Measurements from ENCODE around the gene HSPA4.

The HSPA4 gene

DNA sequence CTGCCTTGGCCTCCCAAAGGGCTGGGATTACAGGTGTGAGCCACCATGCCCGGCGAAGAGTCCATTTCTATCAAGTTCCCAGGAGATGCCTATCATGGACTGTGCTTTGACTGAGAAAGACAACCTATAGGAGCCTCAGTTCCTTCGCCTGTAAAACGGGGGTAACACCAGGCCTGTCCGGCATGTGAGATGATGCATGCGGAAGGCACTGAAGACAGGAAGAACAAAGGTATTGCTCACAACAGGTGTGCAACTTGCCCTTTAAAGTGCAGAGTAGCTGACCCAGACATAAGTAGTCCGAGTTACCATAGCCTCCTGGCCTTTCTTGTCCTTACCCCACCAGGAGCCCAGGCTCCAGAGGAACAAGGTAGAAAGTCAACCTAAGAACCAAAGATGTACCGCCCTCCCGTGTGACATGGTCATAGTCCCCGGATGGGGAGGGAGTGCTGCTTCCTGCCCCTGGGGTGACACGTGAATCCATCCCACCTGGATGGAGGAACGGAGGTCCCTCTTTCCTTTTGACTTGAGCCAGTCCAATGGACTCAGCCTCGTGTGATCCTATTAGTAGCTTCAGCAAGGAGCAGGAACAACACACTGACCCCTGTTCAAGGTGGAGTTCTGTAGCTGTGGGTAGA lies 60.3 kb downstream of the HSPA4 start:
- H3K4me3 ChIP-seq, result no peak overlapping the region
- no peak for DNase-seq (ENCODE audit: low spot score)
- no peak overlapping the region for H3K27ac ChIP-seq
- TF ChIP-seq, protein P1, sequence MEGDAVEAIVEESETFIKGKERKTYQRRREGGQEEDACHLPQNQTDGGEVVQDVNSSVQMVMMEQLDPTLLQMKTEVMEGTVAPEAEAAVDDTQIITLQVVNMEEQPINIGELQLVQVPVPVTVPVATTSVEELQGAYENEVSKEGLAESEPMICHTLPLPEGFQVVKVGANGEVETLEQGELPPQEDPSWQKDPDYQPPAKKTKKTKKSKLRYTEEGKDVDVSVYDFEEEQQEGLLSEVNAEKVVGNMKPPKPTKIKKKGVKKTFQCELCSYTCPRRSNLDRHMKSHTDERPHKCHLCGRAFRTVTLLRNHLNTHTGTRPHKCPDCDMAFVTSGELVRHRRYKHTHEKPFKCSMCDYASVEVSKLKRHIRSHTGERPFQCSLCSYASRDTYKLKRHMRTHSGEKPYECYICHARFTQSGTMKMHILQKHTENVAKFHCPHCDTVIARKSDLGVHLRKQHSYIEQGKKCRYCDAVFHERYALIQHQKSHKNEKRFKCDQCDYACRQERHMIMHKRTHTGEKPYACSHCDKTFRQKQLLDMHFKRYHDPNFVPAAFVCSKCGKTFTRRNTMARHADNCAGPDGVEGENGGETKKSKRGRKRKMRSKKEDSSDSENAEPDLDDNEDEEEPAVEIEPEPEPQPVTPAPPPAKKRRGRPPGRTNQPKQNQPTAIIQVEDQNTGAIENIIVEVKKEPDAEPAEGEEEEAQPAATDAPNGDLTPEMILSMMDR (IDR thresholded peaks at IDR 0.05), result no peak

DNA sequence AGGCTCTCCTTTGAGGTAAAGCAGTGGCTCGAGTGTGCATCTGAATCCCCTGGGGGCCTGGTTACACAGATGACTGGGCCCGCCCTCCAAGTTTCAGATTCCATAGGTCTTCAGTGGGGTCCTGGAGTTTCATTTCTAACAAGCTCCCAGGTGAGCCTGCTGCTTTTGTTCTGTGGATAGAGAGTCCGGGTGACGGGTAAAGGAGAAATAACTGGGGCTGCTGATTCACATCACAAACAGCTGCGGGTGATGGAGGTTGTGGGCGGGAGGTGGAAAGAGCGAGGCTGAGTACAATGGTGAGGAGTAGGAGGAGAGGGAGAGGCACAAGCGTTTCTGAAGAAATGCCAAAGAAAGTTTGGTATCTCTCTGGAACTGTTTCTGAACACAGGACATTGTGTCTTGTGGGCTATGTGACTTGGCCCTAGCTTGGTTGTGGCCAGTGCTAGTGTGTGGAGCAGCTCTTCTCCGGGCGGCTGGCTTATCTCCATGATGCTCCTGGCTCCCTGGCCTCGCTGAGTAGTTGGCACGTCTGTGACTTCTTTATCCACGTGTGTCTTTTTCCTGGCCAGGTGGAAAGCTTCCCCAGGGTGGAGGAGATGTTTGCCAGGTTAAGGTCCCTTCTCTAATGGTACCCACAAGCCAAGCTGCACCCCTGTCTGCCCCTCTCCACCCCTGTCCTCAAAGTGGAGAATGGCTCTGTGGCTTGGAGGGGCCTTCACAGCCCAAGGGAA lies 61.7 kb downstream of the HSPA4 start:
- Histone ChIP-seq H3K27ac (no peak overlapping the region), H3K4me3 (no peak overlapping the region)
- TF ChIP-seq, protein P1 (IDR thresholded peaks at IDR 0.05), result no peak
- DNase-seq (ENCODE audit: low spot score), result no peak

DNA sequence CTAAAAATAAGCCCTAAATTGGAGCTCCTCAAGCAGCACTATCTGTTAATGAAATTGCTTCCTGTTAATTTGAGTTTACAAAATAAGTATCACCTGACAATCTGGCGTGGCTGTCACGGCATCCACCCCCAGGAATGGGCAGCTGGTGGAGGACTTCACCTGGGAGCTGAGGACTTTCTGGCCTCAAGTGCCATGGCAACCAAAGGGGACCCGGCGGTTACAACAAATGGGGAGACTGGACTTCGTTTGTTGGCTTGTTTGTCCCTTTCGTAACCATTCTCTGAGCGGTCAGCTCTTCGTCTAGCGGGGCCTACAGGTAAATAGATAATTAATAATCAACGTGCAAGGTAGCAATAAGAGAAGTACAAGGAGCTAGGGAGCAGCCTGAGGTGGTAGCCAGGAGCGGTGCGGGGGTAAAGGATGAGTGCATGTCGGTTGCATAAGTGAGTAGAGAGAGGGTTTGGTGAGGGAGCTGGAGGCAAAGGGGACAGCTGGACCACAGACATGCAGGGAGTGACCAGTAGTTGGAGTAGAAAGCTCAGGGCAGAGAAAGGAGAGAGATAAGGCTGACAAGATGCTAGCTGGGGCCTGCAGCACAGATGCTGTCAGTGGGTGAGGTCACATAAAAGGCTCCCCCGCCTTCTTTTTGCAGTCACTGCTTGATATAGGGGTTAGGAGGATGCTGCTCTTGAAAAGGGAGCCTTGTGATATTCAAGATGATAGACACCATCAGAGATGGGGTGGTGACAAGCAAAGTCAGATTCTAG lies 62.5 kb downstream of the HSPA4 start:
- DNase-seq (ENCODE audit: low spot score), result no peak
- Histone ChIP-seq H3K4me3 (no peak overlapping the region), H3K27ac (no peak overlapping the region)
- TF ChIP-seq, protein P1 (IDR thresholded peaks at IDR 0.05), result no peak

DNA sequence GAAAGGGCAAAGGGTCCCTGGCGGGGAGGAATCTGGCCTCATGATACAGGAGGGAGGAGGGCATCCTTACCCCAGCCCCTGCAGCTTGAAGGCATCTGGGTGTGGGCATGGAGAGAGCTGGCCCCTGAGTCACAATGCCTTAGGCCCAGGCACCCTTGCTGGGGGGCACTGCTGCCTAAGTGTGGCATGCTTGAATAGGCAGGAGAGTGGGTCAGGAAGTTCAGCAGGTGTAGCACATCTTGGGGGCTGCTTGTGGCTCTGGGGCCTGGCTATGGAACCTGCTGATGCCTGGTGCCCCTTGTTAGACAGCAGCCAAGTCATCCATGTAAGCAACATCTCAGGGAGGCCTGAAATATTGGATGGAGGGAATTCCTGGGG lies 63.1 kb downstream of the HSPA4 start:
- no peak for DNase-seq (ENCODE audit: low spot score)
- no peak overlapping the region for H3K27ac ChIP-seq
- no peak overlapping the region for H3K4me3 ChIP-seq
- TF ChIP-seq, protein P1 (IDR thresholded peaks at IDR 0.05), result no peak

DNA sequence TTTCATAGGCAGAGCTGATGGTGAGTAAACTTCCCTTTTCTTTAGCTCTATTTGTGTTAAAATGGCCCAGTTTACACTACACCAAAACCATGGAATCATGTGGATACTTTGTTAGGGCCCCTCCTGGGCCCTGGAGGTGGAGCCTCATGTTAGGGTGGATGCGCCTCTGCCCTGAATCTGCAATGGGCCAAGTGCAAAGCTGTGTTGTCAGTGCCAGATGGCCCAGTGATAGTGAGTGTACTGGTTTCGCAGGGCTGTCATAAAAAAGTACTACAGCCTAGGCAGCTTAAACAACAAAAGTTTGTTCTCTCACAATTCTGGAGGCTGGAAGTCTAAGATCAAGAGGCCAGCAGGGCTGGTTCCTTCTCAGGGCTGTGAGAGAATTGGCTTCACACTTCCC lies 64.8 kb downstream of the HSPA4 start:
- TF ChIP-seq, protein P1 (IDR thresholded peaks at IDR 0.05), result no peak
- Histone ChIP-seq H3K27ac (no peak overlapping the region), H3K4me3 (no peak overlapping the region)
- DNase-seq (ENCODE audit: low spot score), result no peak

DNA sequence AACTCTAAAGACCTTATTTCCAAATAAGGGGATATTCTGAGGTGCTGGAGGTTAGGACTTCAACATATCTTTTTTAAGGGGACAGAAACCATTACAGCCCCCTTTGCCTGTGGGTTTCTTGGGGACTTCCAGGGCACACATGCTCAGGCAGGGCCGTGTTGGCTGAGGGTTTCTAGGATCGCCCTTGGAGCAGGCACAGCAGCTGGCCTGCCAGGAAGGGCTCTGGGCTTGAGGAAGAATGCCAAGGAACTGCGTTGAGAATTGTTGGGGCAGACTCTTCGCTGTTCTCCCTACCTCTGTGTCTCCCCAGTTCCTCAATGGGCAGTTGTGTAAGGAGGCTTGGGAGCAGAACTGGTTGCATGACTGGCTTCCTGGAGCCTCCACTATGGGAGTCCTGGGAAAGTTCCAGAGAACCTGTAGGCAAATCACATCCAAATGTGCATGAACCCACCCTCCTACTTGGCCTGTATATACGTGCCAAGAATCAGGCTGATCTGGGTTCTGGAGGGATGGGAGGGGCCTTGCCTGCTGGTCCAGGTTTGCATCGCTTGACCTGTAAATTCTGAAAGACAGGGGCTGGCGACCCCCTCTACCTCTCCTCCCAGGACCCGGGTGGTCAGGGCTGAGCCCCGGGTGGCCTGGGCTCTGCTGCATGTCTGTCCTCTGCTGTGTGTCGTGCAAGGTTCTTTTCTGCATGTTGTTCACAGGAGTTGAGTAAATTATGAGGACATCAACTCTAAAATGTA lies 65.5 kb downstream of the HSPA4 start:
- TF ChIP-seq, protein P1 (IDR thresholded peaks at IDR 0.05), result no peak
- Histone ChIP-seq H3K4me3 (no peak overlapping the region), H3K27ac (no peak overlapping the region)
- DNase-seq (ENCODE audit: low spot score), result no peak
